NCI-H82 (cell line): ENCODE measurements around the gene GALNT9.
"Not testable (repeated sequence)": the region's sequence is repeated elsewhere in the genome, so short reads cannot be mapped to it uniquely, and the experiment has no call there.

Experiments
- DNase-seq: peaks from one replicate; lab custom pipeline; 2025; lab: John Stamatoyannopoulos, UW

GALNT9 gene

GRCh38 chr12:132279184-132279889, 50.1 kb downstream of the GALNT9 start:
- DNase-seq, result peak; percentile 61

DNA sequence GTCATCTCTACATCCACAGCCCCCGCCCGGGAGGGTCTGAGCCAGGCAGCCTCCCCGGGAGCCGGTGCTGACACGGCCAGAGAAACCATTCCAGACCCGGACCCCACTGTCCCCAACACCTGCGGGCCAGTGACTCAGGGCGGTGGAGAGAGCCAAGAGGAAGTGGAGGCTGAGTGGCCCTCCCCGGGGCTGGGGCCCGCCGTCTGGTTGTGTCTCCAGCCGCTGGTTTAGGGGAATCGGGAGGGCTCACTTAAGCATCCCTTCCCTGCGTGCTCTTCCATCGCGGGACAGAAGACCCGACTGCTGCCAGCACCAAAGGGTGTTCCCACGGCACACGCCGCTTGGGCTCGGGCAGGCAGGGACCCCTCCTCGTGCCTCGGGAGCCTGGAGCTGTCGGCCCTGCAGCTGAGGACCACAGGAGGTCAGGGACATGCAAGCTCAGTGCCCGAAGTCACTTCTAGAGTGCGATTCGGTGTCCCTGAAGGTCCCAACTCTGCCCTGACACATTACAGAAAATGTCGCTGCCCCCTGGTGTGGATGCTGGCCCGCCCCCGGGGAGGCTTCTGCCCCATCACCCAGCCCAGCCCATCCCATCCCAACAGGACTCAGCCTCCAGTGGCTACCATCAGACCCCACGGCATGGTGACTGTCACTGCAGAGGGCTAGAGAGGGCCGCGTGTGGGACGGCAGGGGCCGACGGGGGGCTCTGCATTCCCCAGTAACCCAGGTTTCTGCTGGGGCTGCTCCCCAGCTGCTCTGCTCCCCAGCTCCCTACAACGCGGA, 50.8 kb downstream of the GALNT9 start:
- DNase-seq, result no peak

- no peak for DNase-seq
These were observed 51.4 kb downstream of the GALNT9 start for GRCh38 chr12:132277949-132278348.

DNA sequence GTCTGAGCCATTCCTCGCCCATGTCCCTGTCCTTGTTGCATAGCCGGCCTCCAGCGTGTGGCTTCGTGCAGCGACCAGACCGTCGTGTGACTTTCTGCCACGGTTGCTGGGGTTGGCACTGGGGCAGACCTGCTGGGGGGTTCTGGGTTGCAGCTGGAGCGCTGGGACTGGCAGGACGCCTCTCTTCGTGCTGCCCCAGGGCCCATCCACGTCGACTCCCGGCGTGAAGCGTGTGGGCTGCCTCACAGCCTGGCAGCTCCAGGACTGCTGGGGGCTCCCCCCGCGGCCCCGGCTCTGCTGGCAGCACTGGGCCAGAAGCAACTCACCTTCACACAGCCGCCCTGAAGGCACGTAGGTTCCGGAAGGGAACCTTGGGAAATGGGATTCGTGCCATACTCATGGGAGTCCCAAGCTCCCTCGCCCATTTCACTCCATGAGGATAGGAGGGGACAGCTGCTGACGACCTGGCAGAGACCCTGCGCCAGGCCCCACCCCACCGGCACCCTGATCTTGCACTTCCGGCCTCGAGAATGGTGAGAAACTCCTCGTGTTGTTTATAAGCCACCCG, 51.9 kb downstream of the GALNT9 start:
- no peak for DNase-seq

DNA sequence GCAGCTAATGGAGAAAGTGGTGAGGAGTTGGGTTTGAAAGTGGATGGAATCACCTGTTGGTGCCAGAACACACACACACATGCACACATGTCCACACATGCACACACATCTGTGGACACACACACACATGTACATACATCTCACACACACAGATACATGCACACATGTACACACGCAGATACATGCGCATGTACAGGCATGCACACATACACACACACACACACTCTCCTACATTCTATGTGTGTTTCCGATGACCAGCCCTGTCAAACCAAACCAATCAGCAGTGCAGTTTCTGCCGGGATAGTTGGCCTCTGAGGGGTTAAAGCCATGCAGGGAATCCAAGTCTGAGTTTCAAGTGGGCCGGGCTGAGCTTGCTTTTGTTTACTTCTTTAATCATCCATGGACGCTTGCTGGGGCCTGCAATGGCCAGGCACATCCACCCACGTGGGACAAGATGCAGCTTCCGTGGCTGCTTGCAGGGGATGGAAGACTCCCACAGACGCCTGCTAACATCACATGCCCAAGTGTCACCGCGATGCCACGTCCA, 52.5 kb downstream of the GALNT9 start:
- DNase-seq, result no peak

- no peak for DNase-seq
These were observed 53.1 kb downstream of the GALNT9 start for GRCh38 chr12:132276066-132276826.

- no peak for DNase-seq
These were observed 53.8 kb downstream of the GALNT9 start for GRCh38 chr12:132275631-132276030.

GRCh38 chr12:132275110-132275531, 54.3 kb downstream of the GALNT9 start:
- peak; percentile 85 for DNase-seq

- no peak for DNase-seq
These were observed 55.4 kb downstream of the GALNT9 start for GRCh38 chr12:132273992-132274334.

GRCh38 chr12:132272711-132273110, 56.7 kb downstream of the GALNT9 start:
- no peak for DNase-seq

DNA sequence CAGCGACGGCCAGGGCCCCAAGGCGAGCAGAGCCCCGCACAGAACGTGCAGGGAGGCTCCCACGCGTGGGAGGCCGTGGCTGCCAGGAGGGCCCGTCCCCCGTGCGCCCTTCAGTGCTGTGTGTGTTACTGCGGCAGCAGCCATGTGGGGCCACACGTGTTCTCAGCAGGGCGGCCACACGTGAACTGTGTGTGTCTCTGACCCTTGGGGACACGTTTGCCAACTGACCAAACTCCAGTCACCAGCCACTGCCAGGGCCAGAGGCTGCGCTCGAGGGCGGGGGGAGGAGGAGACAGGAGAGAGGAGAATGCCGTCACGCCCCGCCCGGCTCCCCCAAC, 57.7 kb downstream of the GALNT9 start:
- no peak for DNase-seq

- DNase-seq, result no peak
These were observed 58.2 kb downstream of the GALNT9 start for GRCh38 chr12:132270969-132271754.

GRCh38 chr12:132270516-132270915, 58.9 kb downstream of the GALNT9 start:
- no peak for DNase-seq

DNA sequence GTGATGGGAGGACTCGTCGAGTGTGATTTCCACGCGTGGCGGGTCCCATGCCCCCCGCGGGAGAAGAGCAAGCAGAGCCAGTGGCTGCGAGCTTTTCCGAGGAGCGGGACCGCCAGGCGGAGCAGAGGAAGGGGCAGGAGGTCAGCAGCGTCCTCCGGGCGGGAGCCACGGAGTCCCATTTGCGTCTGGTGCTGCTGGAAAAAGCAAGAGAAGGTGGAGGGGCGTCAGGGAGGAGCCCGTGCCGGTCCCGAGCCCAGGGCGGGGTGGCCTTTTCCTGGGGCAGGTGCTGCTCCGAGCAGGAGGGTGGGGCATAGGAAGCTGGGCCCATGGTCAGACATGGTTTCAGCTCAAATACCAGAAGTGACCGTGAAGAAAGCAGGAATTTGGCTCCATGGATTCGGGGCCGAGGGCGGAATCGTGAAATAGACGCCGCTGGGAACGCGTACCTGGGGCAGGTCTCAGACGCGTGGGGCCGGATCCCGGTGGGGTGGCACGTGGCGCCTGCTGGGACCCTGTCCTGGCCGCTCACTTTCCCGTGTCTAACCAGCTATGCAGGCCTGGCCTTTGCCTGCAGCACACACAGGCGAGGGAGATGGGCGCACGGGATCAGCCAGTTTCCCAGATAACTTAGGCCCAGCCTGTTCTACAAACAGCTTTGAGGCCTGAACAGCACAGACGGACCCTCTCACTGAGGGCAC, 60.0 kb downstream of the GALNT9 start:
- DNase-seq, result no peak

- DNase-seq, result peak; percentile 60
These were observed 60.7 kb downstream of the GALNT9 start for GRCh38 chr12:132268674-132269073.

- no peak for DNase-seq
These were observed 61.5 kb downstream of the GALNT9 start for GRCh38 chr12:132267873-132268272.

- no peak for DNase-seq
These were observed 62.6 kb downstream of the GALNT9 start for GRCh38 chr12:132266802-132267201.

DNA sequence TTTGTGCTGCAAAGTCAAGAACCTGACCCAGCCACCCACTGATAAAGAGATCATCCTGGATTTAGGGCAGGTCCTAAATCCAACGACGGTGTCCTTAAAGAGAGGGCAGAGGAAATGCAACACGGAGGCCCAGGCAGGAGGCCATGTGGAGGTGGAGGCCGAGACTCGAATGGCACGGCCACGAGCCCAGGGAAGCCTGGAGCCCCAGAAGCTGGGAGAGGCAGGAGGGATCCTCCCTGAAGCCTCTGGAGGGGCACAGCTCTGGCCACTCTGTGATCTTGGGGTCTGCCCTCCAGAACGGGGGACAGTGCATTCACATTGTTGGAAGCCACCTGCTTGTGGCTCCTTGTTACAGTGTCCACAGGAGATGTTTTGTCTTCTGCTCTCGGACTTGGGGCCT, 63.0 kb downstream of the GALNT9 start:
- no peak for DNase-seq

DNA sequence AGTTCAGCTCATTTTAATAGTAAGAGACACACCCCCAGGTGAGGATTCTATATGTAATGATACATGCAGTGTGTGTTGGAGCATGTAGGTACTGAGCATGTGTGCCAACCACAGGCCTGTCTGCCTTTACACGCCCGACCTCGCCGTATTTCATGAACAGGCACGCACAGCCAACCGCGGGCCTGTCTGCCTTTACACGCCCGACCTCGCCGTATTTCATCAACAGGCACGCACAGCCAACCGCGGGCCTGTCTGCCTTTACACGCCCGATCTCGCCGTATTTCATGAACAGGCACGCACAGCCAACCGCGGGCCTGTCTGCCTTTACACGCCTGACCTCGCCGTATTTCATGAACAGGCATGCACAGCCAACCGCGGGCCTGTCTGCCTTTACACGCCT, 63.6 kb downstream of the GALNT9 start:
- DNase-seq, result not testable (repeated sequence)

DNA sequence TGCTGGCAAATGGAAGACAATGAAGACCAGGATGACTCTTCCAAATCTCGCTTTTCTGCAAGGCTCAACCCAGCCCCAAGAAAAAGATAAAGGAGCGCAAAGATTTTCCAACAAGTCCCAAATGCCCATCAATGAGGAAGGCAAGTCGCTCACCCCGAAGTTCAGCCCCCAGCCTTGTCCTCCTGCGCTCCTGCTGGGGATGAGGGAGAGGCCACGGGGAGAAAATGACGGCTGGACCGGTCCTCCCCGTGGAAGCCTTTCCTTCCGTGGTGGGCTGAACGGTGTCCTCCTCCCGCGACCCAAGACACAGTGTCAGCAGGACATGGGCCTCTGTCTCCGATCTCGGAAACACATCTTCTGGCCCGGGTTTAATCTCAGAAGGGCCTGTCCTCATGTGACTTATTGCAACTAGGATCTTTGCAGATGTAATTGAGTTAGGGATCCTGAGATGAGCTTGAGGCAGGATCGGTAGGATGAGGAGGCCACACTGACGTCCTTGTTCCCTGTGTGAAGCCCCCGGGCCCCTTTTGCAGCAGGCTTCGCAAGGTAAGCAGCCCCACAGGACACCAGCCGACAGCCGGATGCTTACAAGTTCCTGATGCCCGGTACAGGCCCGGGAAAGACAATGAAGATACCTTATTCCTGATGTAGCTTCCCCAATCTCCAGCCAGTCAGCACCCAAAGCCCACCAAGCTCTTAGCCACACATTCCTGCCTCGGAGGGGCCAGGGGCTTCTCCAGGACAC, 64.2 kb downstream of the GALNT9 start:
- no peak for DNase-seq
